Lower leg skin (tissue), 4 donors: ENCODE measurements around the gene TAF6L. TPM values are rescaled to one million over a fixed set of nuclear protein-coding genes. Genes with fewer than 3 reads are reported as not detected.

ENCODE experiments used
- DNase-seq, 2 donors: peaks; one replicate each; pipeline ENCODE4 v3.0.0-alpha.2; 2019; ENCODE audit warnings: low spot score in 2 of 2
- H3K4me3 ChIP-seq: fragments of 200-600 bp; sonication (generic); 2 replicates; pipeline ENCODE4 v1.5.1; 2017; ENCODE audit warnings: mild to moderate bottlenecking, low read depth; ENCODE audit not compliant: poor library complexity, severe bottlenecking
- POLR2A ChIP-seq, 2 donors: fragments of 450-650 bp; IDR thresholded peaks; one replicate each; pipeline ENCODE4 v1.6.1; 2016 to 2017; ENCODE audit warnings: antibody characterized with exemption in 2 of 2, mild to moderate bottlenecking in 1 of 2, moderate library complexity in 1 of 2
- WGBS, 2 donors: methylation state at CpG; one replicate each; pipeline ENCODE4 v1.1.5; 2018; 5-methylcytosine and 5-hydroxymethylcytosine counted together
- intact Hi-C: fragments of 100-400 bp; cut with DNase I; formaldehyde crosslinking; loops from one replicate; pipeline ENCODE4 v1.15.0; 2023; ENCODE audit warnings: low total_unique reads
- total RNA-seq, 4 donors: library from RNA; depleted of rRNA; stranded (reverse); fragments of >200 nt; gene quantifications; one replicate each; pipeline ENCODE4 v1.1.0, GENCODE V29; 2016
- TF ChIP-seq, protein P1 (sequence below), 3 donors: fragments of 450-650 bp; IDR thresholded peaks; one replicate each; pipeline ENCODE4 v1.5.1; 2016; ENCODE audit warnings: antibody characterized with exemption in 3 of 3, mild to moderate bottlenecking in 3 of 3, moderate library complexity in 2 of 3

Gene TAF6L, protein sequence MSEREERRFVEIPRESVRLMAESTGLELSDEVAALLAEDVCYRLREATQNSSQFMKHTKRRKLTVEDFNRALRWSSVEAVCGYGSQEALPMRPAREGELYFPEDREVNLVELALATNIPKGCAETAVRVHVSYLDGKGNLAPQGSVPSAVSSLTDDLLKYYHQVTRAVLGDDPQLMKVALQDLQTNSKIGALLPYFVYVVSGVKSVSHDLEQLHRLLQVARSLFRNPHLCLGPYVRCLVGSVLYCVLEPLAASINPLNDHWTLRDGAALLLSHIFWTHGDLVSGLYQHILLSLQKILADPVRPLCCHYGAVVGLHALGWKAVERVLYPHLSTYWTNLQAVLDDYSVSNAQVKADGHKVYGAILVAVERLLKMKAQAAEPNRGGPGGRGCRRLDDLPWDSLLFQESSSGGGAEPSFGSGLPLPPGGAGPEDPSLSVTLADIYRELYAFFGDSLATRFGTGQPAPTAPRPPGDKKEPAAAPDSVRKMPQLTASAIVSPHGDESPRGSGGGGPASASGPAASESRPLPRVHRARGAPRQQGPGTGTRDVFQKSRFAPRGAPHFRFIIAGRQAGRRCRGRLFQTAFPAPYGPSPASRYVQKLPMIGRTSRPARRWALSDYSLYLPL
- 10 to 100 TPM; 21.0 to 79.2 (median 38.2) TPM for total RNA-seq

DNA sequence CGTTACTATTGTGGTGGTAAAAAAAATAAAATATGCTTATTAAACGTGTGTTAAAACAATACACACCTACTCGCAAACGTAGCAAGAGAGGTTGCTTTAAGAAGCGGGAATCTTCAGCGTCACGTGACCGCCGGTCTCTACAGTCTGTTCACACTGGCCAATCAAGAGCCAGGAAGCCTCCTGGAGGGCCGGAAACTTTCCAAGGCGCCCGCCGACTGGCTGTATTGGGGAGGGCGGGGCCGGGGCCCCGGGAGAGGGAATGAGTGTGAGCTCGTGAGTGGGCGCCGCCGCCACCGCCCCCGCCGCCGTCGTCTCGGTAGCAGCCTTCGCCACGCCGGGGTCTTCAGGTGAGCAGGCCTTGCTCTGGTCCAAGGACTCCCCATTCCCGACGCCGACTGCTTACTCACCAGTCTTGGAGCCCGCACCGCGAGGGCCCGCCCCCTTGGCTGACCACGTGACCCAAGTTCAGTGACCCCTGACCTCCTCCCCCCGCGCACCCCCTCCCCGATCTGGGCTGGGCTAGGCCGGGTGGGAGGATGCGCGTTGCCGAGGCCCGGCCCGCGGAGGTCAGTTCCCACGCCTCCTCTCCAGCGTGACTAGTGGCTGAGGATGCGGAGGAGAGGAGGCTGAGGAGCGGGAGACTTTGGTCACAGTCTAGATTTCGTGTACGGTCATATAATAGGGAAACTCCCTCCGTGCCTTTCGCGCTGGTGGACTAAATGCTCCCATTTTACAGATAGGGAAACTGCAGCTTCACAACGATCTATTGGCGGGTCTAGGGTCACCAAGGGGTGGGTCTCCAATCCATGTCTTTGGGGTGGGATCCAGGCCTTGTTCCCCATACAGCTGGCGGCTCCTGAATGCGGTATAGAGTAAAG lies at the start of gene TAF6L:
TSS of gene TAF6L (plus strand) at position 253 of the 878 bp plus-strand sequence. CDS start 4,388 bp downstream, outside the sequence.
- TF ChIP-seq POLR2A (IDR thresholded peaks at IDR 0.05): no peak
- TF ChIP-seq, protein P1, sequence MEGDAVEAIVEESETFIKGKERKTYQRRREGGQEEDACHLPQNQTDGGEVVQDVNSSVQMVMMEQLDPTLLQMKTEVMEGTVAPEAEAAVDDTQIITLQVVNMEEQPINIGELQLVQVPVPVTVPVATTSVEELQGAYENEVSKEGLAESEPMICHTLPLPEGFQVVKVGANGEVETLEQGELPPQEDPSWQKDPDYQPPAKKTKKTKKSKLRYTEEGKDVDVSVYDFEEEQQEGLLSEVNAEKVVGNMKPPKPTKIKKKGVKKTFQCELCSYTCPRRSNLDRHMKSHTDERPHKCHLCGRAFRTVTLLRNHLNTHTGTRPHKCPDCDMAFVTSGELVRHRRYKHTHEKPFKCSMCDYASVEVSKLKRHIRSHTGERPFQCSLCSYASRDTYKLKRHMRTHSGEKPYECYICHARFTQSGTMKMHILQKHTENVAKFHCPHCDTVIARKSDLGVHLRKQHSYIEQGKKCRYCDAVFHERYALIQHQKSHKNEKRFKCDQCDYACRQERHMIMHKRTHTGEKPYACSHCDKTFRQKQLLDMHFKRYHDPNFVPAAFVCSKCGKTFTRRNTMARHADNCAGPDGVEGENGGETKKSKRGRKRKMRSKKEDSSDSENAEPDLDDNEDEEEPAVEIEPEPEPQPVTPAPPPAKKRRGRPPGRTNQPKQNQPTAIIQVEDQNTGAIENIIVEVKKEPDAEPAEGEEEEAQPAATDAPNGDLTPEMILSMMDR (IDR thresholded peaks at IDR 0.05): no peak
- intact Hi-C loops: no loop called here
- H3K4me3 ChIP-seq: peak within 1 kb of the TSS; percentile 37
- WGBS, 2 donors: 2% methylated on average over 49 to 54 of the region's 60 CpGs
- DNase-seq: peak; percentile 98 to 99

DNA sequence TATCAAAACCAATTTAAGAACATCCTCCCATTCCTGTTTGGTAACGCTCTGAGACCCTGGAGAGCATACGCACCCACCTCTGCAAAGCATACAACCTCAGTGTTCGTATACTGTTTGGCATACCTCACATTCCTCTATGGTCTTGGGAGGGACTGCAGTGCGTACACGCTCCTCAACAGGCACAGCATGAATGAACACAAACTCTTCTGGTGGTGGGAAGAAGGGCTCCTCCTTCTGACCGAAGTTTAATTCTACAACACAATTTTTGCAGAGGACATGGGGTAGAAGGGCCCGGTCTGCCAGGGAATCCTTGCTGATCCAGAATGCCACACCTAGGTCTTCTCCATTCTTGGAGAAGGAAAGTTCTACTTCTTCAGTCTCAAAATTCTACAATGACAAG lies 49.2 kb upstream of the TAF6L start:
- no peak for DNase-seq
- intact Hi-C loops: no loop called here

DNA sequence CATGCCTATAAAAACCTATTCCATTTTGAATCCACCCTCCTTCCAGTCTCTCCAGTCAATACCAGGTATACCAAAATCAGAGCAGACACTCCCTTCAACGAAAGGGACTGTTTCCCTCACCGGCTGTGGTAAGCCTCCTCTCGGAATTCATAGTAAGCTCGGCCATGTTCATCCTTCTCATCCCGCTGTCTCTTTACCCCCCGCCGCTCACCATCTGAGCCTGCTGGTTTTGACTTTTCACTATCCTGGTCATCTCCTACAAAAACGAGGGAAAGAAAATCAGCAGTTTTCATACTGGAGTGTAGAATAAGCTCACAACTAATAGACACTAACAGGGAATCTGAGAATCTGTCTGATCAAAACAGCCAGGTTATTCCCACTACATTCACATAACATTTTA lies 47.0 kb upstream of the TAF6L start:
- no peak overlapping the region for H3K4me3 ChIP-seq
- intact Hi-C loops: no loop called here
- TF ChIP-seq, protein P1 (IDR thresholded peaks at IDR 0.05): no peak
- TF ChIP-seq POLR2A (IDR thresholded peaks at IDR 0.05): no peak
- peak in 1 of 2 donors; percentile 28 for DNase-seq
- 21 to 36% methylated on average over 8 of the region's 8 CpGs for WGBS, 2 donors

More for the DNA sequence above, 49.2 kb upstream of the TAF6L start:
- H3K4me3 ChIP-seq: no peak overlapping the region
- WGBS, 2 donors: 66 to 67% methylated on average over 7 of the region's 7 CpGs
- TF ChIP-seq POLR2A (IDR thresholded peaks at IDR 0.05): no peak
- TF ChIP-seq, protein P1 (IDR thresholded peaks at IDR 0.05): no peak

DNA sequence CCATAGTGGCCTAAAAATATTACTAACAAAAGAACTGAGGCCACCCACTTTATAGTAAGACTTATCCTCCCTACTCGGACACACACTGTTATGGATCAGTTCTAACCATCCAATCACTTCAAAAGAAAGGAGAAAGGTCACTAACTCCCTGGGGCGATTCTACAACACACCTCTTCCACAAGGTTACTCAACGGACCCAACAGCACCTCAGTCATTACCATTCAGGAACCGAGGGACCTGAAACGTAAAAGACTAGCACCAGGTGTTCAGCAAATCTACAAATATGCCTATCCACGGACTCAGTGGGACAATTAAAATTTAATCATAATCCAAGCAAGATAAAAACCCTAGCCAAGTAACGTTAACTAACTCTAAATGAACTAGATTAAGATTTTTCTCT lies 45.5 kb upstream of the TAF6L start:
- DNase-seq: no peak
- peak overlapping the region; percentile 88 for H3K4me3 ChIP-seq
- intact Hi-C loops: no loop called here
- TF ChIP-seq POLR2A (IDR thresholded peaks at IDR 0.05): no peak
- TF ChIP-seq, protein P1 (IDR thresholded peaks at IDR 0.05): no peak
- 0 to 3% methylated on average over 7 of the region's 7 CpGs for WGBS, 2 donors

DNA sequence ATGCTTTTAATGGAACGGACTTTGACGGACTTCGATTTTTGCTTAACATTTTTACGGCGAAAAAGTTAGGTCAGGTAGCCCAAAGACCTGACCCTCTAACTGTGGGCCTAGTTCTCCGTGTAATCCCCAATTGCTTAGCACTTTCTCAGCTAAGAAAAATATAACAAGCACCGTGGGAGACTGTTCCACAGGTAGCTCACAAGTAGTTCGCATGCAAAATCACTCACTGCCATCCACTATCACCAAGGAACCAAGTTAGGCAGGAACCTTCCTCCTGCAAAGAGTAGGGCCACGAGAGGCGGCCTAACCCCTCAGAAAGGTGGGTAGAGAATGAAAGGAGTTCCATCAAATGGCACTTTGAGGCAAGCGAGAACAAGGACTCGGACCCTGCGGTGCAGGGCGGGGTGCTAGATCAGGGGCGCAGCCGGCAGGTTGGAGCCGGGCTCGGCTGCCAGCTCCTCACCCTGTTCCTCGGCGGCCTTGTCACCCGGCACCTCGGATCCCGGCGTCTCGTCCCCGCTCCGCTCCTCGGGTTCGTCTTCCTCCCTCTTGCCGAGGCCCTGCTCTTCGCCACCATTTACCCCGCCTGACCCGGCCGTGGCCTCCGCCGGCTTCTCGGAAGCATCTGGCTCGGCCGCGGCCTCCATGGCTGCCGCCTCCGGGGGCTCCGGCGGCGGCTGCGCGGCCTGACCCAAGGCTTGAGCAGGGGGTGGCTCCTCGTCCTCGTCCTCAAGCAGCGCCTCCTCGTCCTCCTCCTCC lies 44.9 kb upstream of the TAF6L start:
- H3K4me3 ChIP-seq: peak overlapping the region; percentile 88
- DNase-seq: peak; percentile 34 to 89
- WGBS, 2 donors: 0 to 1% methylated on average over 44 to 51 of the region's 51 CpGs
- TF ChIP-seq POLR2A (IDR thresholded peaks at IDR 0.05): no peak
- TF ChIP-seq, protein P1 (IDR thresholded peaks at IDR 0.05): no peak
- intact Hi-C loops: no loop called here
